ACHN (cell line): Measurements from ENCODE around the gene GADL1.

ENCODE experiments used
- DNase-seq: peaks from one replicate; pipeline ENCODE4 v3.0.0-alpha.2; 2015
- in situ Hi-C: cut with HindIII; loops from 2 replicates; pipeline ENCODE4 v1.10.0; 2017; ENCODE audit warnings: low sequenced_read_pairs, low pct_ligation_motif_present, low pct_unique_long_range_greater_than_20kb

Gene GADL1

DNA sequence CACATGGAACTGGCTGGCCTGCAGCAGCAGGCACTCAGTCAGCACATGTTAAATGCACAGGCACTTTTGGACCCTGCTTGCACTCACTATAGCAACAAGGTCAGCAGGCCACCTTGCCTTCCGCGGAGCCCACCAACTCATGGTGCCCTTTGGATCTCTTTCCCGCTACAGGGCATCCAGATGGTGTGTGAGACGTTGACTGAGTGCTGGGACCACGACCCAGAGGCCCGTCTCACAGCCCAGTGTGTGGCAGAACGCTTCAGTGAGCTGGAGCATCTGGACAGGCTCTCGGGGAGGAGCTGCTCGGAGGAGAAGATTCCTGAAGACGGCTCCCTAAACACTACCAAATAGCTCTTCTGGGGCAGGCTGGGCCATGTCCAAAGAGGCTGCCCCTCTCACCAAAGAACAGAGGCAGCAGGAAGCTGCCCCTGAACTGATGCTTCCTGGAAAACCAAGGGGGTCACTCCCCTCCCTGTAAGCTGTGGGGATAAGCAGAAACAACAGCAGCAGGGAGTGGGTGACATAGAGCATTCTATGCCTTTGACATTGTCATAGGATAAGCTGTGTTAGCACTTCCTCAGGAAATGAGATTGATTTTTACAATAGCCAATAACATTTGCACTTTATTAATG is 203.1 kb downstream of the GADL1 start:
- no peak for DNase-seq
- in situ Hi-C loops = no loop called here

DNA sequence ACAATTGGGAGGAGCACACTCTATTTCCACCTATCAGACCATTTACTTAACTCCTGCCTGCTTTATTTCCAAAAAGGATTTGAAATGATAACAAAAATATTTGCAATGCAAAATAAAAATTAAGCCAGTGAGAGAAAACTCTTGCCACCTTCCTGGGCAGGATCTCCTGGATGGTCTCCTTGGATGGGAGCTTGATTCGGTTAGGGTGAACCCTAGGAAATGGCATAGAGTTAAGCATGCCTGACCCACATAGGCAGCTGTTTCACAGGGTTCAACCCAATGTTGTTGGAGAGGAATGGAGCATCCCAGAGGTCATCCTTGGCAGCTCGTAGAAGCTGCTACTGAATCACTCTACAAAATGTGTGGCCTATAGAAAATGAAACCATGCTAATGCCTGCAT is 204.3 kb downstream of the GADL1 start:
- in situ Hi-C loops = no loop called here

DNA sequence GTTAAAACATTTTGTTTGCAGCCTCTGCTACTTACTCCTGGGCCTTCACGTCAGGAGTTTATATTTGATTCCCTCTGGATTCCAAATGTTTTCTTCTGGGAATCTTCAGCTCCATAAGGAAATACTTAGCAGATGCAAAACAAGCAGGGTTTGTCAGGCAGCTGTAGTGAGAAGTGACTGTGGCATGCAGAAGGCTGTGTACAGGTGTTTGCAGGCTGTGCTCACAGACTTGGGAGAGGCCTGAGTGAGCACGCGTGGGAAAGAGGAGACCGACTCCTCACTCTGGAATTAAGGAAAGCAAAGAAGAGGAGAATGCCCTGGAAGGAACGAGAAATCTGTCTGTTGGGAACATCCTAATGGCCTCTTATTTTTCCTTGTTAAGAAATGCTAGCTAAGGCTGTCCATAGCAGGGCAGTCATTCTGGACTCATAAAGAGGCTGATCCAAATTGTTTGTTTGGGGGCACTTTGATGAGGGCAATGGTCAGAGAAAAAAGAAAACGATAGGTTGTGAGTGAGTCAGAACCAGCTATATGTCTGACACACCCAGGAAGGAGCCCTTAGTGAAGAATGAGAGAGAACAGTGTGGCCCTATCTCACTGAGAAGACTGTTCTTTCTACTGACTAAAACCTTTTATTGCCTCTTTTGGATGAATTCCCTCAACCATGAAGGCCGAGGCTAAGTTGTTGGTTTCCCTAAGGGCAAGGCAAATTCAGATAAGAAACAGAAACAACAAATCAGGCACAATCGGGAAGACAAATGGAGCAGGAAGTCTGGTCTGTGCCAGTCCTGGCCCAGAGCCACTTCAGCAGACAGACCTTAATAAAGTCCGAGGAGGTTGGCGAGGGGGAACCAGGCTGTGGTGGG is 205.5 kb downstream of the GADL1 start:
- no peak for DNase-seq
- in situ Hi-C loops = no loop called here

More for the DNA sequence above, 204.3 kb downstream of the GADL1 start:
- DNase-seq = no peak

DNA sequence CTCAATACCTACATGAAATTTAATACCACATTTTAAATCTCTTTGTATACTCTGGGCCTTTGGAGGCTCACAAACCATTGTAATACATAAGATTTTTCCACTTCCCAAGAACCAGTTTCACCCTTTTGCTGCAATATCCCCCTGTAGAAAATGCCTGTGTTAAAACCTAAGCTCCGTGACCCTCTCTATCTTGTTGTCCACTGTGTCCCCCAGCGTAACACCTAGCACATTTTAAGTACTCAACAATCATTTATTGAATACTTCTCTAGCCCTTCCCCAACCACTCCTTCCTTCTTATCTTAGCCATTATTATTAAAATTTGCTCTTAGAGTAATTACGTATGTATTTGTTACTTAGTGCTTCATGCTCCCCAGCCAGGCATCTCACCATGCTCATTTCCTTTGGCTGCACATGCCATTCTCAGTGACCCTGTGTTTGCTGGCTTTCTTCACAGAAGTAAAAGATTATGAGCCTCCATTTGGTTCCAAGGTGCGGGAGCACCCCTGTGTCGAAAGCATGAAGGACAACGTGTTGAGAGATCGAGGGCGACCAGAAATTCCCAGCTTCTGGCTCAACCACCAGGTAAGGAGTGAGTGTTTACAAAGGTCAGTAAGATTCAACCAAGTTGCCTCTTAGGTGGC is 206.4 kb downstream of the GADL1 start:
- no peak for DNase-seq
- in situ Hi-C loops = no loop called here

DNA sequence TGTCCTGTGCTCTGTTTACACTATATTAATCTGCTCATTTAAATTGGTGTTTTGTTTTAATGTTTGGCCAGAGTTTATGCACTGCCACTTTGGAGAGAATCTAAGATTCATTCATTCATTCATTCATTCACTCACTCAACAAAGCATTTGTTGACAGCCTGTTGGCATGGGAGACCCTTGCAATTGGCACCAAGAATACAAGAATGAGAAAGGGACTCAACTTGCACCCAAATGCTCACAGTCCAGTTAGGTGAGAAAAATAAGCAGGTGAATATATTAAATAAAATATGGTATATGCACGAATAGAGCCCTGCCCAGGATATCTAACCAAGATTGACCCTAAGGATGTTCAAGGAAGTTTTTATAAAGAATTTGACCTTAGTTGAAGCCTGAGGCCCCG is 207.7 kb downstream of the GADL1 start:
- no peak for DNase-seq

DNA sequence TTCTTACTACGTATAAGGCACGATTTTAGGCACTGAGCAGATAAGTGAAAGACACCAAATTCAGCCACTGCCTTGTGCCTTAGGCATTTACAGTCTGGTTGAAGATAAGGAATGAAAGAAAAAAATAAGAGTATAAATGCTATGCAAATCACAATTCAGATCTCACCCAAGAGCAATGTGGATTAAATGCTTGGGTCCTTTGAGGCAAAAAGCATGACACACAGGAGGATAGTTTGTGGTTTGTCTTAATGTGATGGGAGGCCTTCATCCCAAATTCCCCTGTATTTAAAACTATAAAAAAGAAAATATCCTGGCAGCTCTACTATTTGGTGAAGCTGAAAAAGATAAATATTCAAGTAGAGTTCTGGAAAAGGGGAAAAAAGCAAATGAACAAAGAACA is 208.3 kb downstream of the GADL1 start:
- no peak for DNase-seq
- in situ Hi-C loops = no loop called here

More for the DNA sequence above, 207.7 kb downstream of the GADL1 start:
- in situ Hi-C loops = no loop called here

DNA sequence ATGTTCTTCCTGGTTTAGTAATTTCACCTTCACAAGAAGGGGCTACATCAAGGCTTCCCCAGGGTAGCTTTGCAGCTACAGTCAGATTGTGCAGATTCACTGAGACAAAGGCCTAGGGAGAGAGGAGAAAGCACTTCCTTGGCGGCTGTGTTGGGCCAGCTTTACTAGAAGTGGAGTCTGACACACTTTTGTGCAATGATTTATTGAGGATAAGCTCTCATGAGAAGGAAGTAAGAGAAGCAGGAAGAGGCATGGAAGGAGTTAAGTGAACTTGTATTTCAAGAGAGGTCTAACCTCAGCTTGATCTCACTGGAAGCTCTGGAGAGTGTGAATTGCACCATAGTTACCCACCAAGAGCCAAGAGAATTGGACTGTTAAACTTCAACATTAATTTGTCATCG is 209.2 kb downstream of the GADL1 start:
- DNase-seq = no peak
- in situ Hi-C loops = no loop called here

DNA sequence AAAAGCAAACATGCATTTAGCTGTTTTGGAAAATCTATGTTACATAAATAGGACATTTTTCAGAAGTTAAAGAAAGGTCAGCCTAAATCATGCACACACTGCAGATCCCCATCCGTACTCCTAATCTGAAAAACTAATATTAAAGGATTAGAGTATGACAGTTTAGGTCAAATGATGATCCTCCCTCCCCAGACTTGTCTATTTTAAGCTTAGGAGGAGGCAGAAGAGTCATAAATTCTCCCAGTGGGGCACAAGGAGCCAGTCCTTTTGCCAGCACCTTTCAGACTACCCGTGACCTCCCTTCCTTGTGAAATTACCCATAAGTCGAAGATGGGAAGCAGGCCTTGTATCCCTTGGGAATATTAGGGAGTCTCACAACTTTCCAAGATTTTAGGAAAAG is 210.1 kb downstream of the GADL1 start:
- in situ Hi-C loops = no loop called here
- DNase-seq = no peak

DNA sequence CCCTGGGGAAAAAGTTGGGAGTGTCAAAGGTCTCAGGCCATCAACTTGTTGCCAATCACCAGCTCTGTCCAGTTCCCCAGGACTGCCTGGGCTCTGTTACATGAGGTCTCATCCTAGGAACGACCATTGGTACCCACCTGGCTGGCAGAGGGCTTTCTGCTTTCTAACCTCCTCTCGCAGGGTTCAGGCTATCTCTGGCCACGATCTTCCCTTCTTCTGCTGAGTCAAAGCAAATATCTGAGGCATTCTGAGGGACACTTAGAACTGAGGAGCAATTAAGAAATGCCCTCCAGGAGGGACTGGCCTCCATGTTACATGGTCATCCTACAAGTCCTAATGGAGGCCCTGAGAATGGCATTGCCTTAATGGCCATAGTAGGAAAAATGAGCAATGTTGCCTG is 210.7 kb downstream of the GADL1 start:
- no peak for DNase-seq
- in situ Hi-C loops = no loop called here

DNA sequence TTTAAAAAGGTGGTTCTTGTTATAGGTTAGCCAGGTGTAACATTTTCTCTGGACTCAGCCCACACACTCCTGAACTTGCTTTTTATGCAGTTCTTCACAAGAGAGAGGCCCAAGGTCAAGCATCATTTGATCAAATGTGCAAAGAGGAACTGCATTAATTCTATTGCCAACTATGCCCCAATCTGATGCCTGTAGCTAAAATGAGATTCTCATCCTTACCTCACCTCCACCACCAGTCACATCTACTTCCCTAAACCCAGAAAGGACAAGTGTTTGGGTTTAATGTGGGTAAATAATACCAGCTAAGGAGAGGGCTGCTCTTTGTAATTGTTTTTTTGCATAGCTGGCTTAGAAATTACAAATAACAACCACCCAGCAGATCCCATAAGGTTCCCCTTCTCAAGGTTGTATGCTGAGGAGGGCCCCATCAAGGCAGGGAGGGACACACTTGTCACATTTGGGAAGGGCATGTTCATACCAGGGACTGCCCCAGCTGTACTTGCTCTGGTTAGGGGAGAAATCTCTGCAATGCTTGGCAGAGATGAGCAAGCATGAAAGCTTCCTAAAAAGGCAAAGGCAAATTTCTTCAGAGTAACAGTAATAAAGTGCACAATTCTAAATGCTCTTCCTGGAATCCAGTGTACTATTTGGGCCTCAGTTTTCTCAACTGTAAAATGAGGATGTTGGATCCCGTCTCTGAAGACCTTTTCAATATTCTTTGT is 211.9 kb downstream of the GADL1 start:
- DNase-seq = no peak
- in situ Hi-C loops = no loop called here

DNA sequence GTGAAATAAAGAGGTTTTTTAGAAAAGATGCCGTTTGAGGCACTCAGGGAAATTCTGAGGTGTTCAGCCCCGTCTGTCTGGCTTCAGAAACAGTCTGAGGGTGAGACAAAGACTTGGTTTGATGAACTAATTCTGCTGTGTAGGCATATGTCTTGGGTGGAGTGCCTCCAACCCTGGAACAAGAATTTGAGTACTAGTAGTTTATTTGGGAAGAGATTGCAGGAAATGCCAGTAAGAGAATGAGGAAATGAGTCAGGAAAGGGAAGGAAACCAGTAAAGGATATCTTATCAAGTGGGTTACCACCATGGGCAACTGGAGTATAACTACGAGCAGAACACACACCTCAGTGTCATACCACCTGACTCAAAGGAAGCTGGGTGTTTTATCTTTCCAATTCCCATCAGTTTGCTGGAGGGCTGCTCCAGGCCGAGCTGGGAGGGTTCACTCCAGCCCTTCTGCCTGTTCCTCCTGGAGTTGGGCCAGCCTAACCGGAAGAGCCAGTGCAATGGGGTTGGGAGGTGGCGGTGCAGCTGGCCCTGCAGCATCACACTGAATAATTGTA is 212.7 kb downstream of the GADL1 start:
- in situ Hi-C loops = no loop called here
- DNase-seq = no peak

DNA sequence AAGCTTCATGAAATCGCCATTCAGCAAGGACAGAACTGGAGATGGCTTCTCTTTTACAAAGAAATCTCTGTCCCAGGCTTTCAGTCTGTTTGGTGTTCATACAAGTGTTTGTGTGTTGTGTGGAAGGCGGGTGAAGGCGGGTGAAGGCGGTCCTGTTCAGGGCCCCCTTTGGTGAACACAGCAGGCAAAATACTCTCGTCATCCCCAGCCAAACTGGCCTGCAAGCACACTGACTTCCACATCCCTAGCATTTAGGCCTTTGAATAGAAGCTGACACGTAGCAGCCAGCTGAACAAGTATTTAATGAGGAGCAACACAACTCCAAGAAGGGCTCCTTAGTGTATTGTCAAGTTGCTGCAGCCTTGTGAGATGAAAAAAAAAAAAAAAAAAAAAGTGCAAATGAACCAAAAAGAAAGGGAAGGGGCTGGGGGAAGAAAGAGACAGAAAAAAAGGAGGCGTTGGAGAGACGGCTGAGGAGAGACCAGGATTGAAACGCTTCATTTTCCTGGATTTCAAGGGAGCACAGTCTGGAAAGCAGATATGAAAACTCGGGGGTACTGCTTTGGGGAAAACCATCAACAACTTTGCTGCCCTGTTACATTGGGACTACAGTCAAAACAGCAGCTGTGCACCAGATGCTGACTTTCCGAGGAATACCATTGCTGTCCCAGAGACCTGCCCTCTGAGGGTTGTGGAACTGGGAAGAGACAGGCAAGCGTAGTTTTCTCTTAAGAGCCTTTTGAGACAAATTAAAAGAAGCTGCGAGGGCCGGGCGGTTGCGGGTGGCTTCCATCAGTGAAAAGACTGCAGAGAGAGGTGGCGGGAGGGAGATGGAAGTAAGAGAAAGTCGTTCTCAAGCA is 213.4 kb downstream of the GADL1 start:
- no peak for DNase-seq
- in situ Hi-C loops = no loop called here

DNA sequence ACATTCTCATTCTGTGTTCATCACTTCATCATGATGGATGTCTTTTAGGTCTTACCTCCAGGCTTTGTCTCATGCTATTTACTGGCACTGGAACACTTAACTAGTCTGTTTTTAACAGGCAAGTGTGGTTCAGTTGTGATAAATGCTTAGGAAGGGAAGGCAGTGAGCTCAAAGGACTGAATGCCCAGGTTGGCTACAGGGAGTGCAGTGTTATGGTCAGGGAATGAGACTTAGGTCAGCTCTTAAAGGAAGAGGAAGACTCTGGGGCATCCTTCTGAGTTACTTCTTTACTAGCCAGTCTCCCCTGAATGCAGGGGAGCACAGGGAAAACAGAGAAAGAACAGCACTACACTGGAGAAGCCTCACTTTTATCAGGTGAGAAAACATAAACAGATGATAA is 215.4 kb downstream of the GADL1 start:
- no peak for DNase-seq
- in situ Hi-C loops = no loop called here

DNA sequence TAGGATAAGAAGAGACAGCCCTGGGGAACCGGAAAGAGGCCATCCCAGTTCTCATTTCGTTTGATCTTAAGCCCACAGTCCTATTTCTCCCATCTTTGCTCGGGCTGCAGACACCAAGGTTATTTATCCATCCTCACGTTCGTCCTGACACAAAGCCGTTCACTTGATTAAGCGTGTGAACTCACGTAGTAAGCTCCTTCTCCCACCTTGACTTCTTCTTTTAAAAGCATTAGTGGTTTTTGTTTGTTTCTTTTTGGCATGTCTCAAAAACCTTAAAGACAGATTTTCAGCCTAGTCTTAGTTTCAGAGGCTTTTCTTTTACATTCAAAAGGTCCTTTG is 217.1 kb downstream of the GADL1 start:
- no peak for DNase-seq
- in situ Hi-C loops = no loop called here

DNA sequence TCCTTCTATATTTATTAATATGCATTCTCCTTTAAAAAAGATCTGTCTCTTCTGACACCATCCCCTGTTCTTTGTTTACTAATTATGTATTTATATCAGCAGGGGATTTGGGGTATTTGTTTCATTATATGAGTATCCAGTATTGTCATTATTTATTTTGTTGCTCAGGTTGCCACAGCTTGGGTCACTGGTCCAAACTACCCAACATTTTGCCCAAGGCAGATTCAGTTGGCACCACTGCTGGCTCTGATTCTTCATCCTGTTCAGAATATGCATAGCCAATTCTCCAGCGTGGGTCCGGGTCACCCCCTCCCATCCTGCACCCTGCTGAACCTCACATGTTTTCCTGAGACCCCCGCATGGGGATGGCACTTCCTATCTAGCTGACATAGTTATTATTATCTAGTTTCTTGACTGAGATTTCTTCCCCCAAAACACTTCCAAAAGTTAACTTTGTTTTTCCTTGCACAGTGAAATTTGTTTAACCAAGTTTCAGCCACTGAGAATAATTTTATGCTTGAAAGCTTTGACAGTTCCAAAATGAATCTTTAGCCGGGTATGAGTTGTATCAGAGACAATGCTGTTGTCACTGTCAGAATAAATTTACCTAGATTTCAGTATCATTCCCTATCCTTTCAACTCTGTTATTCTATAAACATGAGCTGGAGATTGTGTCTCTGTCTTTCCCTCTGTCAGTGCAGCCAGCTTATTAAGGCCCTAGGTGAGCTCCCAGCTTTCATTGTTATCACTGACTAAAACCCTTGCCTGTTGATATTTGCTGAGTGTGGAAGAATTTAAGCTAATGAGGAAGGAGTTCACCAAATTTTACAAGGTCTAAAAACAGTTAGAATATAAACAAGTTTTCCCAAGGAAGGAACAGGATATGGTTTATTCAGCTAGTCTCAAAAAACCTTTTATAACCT is 217.8 kb downstream of the GADL1 start:
- in situ Hi-C loops = no loop called here
- DNase-seq = no peak
